AG08396 (cell line): ENCODE measurements around the gene SKI.

Source experiments
- DNase-seq: peaks from one replicate; pipeline ENCODE4 v3.0.0; 2012; ENCODE audit warnings: low spot score, mixed read lengths

SKI gene

GRCh38 chr1:2194319-2194897, 33.7 kb upstream of the SKI start, which contains the start of gene FAAP20:
Gene FAAP20 (minus strand): TSS chr1:2194772. CDS start chr1:2194749, 23 bp downstream.
- peak; percentile 89 for DNase-seq

- DNase-seq, result peak; percentile 92
Observed at GRCh38 chr1:2194898-2195673, 33.0 kb upstream of the SKI start.

- DNase-seq, result no peak
Observed at GRCh38 chr1:2195785-2196184, 32.3 kb upstream of the SKI start.

GRCh38 chr1:2196901-2197638, 31.0 kb upstream of the SKI start:
- no peak for DNase-seq

- DNase-seq, result no peak
Observed at GRCh38 chr1:2197707-2198165, 30.4 kb upstream of the SKI start.

- no peak for DNase-seq
Observed at GRCh38 chr1:2198571-2198970, 29.5 kb upstream of the SKI start.

GRCh38 chr1:2199042-2199810, 28.9 kb upstream of the SKI start:
- peak; percentile 94 for DNase-seq

GRCh38 chr1:2200308-2200943, 27.7 kb upstream of the SKI start:
- DNase-seq, result no peak

GRCh38 chr1:2201062-2201461, 27.1 kb upstream of the SKI start:
- no peak for DNase-seq

GRCh38 chr1:2202008-2202575, 26.0 kb upstream of the SKI start:
- no peak for DNase-seq

- DNase-seq, result no peak
Observed at GRCh38 chr1:2202843-2203601, 25.1 kb upstream of the SKI start.

GRCh38 chr1:2203671-2204414, 24.3 kb upstream of the SKI start:
- DNase-seq, result no peak

- DNase-seq, result peak; percentile 44
Observed at GRCh38 chr1:2204415-2205190, 23.5 kb upstream of the SKI start.

- peak; percentile 99 for DNase-seq
Observed at GRCh38 chr1:2205191-2205952, 22.7 kb upstream of the SKI start.

- DNase-seq, result no peak
Observed at GRCh38 chr1:2206813-2207487, 21.2 kb upstream of the SKI start.

- DNase-seq, result peak; percentile 83
Observed at GRCh38 chr1:2208309-2209239, 19.5 kb upstream of the SKI start.
